GM21390 (cell line): Measurements from ENCODE around the gene VDAC2.

Source experiments
- ATAC-seq: cut with Tn5 transposase; IDR thresholded peaks from one replicate; pipeline ENCODE4 v1.9.1; 2021; ENCODE audit not compliant: unreplicated experiment

The VDAC2 gene

GRCh38 chr10:75229971-75230370 lies 19.4 kb downstream of the VDAC2 start:
- no peak for ATAC-seq

GRCh38 chr10:75230600-75231038 lies 20.0 kb downstream of the VDAC2 start:
- ATAC-seq: peak; percentile 41

GRCh38 chr10:75231672-75232581 lies 21.3 kb downstream of the VDAC2 start:
- no peak for ATAC-seq

- ATAC-seq: no peak
Measured at GRCh38 chr10:75233444-75234016, 22.9 kb downstream of the VDAC2 start.

- ATAC-seq: peak; percentile 50
Measured at GRCh38 chr10:75234017-75234682, 23.6 kb downstream of the VDAC2 start.

- peak; percentile 7 for ATAC-seq
Measured at GRCh38 chr10:75234683-75235374, 24.2 kb downstream of the VDAC2 start.

GRCh38 chr10:75235375-75236177 lies 25.0 kb downstream of the VDAC2 start, which contains the start of gene COMTD1:
Gene COMTD1 (minus strand): TSS chr10:75235957. CDS start chr10:75235928, 29 bp downstream.
- ATAC-seq: peak; percentile 67

GRCh38 chr10:75236178-75236825 lies 25.7 kb downstream of the VDAC2 start:
- no peak for ATAC-seq

- no peak for ATAC-seq
Measured at GRCh38 chr10:75238182-75239095, 27.8 kb downstream of the VDAC2 start.

GRCh38 chr10:75239096-75239790 lies 28.6 kb downstream of the VDAC2 start:
- no peak for ATAC-seq

GRCh38 chr10:75240329-75241076 lies 29.9 kb downstream of the VDAC2 start:
- ATAC-seq: no peak

- ATAC-seq: no peak
Measured at GRCh38 chr10:75243426-75243825, 32.8 kb downstream of the VDAC2 start.

- no peak for ATAC-seq
Measured at GRCh38 chr10:75244487-75245353, 34.1 kb downstream of the VDAC2 start.

GRCh38 chr10:75245354-75246250 lies 35.0 kb downstream of the VDAC2 start:
- ATAC-seq: no peak

- no peak for ATAC-seq
Measured at GRCh38 chr10:75246506-75246905, 35.9 kb downstream of the VDAC2 start.
